Hepatocyte (in vitro differentiated cells): ENCODE data around the gene SHISA6.

Experiments used
- CTCF ChIP-seq: fragments of 200-600 bp; sonication (generic); IDR thresholded peaks from 2 replicates; pipeline ENCODE4 v1.5.1; 2016; ENCODE audit warnings: antibody characterized with exemption, mild to moderate bottlenecking; ENCODE audit not compliant: poor library complexity
- EZH2 ChIP-seq: fragments of 200-600 bp; sonication (generic); IDR thresholded peaks from 2 replicates; pipeline ENCODE4 v1.6.1; 2016; ENCODE audit warnings: antibody characterized with exemption, mild to moderate bottlenecking, borderline replicate concordance
- EZH2phosphoT487 ChIP-seq: fragments of 200-600 bp; sonication (generic); IDR thresholded peaks from one replicate; pipeline ENCODE4 v1.6.1; 2018; ENCODE audit warnings: antibody characterized with exemption, mild to moderate bottlenecking, low read depth, moderate library complexity; ENCODE audit not compliant: unreplicated experiment, severe bottlenecking

- TF ChIP-seq CTCF (no peak), EZH2phosphoT487 (no peak), EZH2 (no peak)
Observed at GRCh38 chr17:11561281-11561680, 320.3 kb downstream of the SHISA6 start.
